Stimulated activated naive B cell treated with anti-CD40 and anti-IgM and Interleukin-4, amounts not matched to agents 10 μg/mL and 1 μg/mL and 100 μg/mL, for 72 hours (primary cell): ENCODE data around the gene PXDN.

Experiments
- ATAC-seq, 2 donors: fragments of 150-1000 bp; cut with Tn5 transposase; replicated peaks; 2 replicates each; pipeline ENCODE4 v1.10.0; 2021; ENCODE audit warnings: moderate library complexity in 1 of 2
- DNase-seq: peaks from one replicate; pipeline ENCODE4 v3.0.0; 2021
- H3K27ac Mint-ChIP-seq: one replicate; pipeline ENCODE4 v1.8.0; 2022; ENCODE audit warnings: mild to moderate bottlenecking, mixed read lengths
- H3K27me3 Mint-ChIP-seq, 2 donors: one replicate each; pipeline ENCODE4 v1.8.0; 2022; ENCODE audit warnings: mixed read lengths in 2 of 2
- H3K36me3 Mint-ChIP-seq, 2 donors: one replicate each; pipeline ENCODE4 v1.8.0; 2022; ENCODE audit warnings: mixed read lengths in 2 of 2, mild to moderate bottlenecking in 1 of 2
- H3K4me1 Mint-ChIP-seq, 2 donors: one replicate each; pipeline ENCODE4 v1.8.0; 2022; ENCODE audit warnings: mixed read lengths in 2 of 2, mild to moderate bottlenecking in 1 of 2
- H3K4me3 Mint-ChIP-seq, 2 donors: one replicate each; pipeline ENCODE4 v1.8.0; 2022; ENCODE audit warnings: mild to moderate bottlenecking in 2 of 2, mixed read lengths in 2 of 2, moderate library complexity in 1 of 2
- H3K9me3 Mint-ChIP-seq, 2 donors: one replicate each; pipeline ENCODE4 v1.8.0; 2022; ENCODE audit warnings: mixed read lengths in 2 of 2, mild to moderate bottlenecking in 1 of 2

Gene PXDN

GRCh38 chr2:1644427-1644826 is 99.9 kb downstream of the PXDN start:
- Mint-ChIP-seq H3K36me3 (peaks cover 0 to 3% of the 10 kb centered on the region in 2 donors), H3K4me1 (no peaks in the 10 kb centered on the region), H3K27me3 (no peaks in the 10 kb centered on the region), H3K9me3 (peaks cover 1 to 3% of the 10 kb centered on the region in 2 donors), H3K4me3 (no peak overlapping the region), H3K27ac (no peak overlapping the region)
- no peak for DNase-seq
- no peak for ATAC-seq

- H3K4me1 Mint-ChIP-seq: no peaks in the 10 kb centered on the region
- H3K4me3 Mint-ChIP-seq: no peak overlapping the region
- DNase-seq (no peak), ATAC-seq (no peak)
- no peaks in the 10 kb centered on the region for H3K27me3 Mint-ChIP-seq
- H3K9me3 Mint-ChIP-seq: no peaks in the 10 kb centered on the region
- H3K27ac Mint-ChIP-seq: no peak overlapping the region
- H3K36me3 Mint-ChIP-seq: peaks cover 0 to under 1% of the 10 kb centered on the region in 2 donors
Observed at GRCh38 chr2:1642993-1643619, 101.2 kb downstream of the PXDN start.

- DNase-seq (no peak), ATAC-seq (no peak)
- no peaks in the 10 kb centered on the region for H3K4me1 Mint-ChIP-seq
- no peak overlapping the region for H3K4me3 Mint-ChIP-seq
- H3K27me3 Mint-ChIP-seq: peaks cover 0 to 2% of the 10 kb centered on the region in 2 donors
- H3K9me3 Mint-ChIP-seq: no peaks in the 10 kb centered on the region
- H3K36me3 Mint-ChIP-seq: no peaks in the 10 kb centered on the region
- H3K27ac Mint-ChIP-seq: no peak overlapping the region
Observed at GRCh38 chr2:1642066-1642861, 102.1 kb downstream of the PXDN start.

GRCh38 chr2:1641523-1641922 is 102.8 kb downstream of the PXDN start:
- DNase-seq (no peak), ATAC-seq (no peak)
- H3K4me3 Mint-ChIP-seq: no peak overlapping the region
- H3K4me1 Mint-ChIP-seq: no peaks in the 10 kb centered on the region
- no peak overlapping the region for H3K27ac Mint-ChIP-seq
- no peaks in the 10 kb centered on the region for H3K36me3 Mint-ChIP-seq
- H3K9me3 Mint-ChIP-seq: no peaks in the 10 kb centered on the region
- peaks cover 0 to 5% of the 10 kb centered on the region in 2 donors for H3K27me3 Mint-ChIP-seq

DNA sequence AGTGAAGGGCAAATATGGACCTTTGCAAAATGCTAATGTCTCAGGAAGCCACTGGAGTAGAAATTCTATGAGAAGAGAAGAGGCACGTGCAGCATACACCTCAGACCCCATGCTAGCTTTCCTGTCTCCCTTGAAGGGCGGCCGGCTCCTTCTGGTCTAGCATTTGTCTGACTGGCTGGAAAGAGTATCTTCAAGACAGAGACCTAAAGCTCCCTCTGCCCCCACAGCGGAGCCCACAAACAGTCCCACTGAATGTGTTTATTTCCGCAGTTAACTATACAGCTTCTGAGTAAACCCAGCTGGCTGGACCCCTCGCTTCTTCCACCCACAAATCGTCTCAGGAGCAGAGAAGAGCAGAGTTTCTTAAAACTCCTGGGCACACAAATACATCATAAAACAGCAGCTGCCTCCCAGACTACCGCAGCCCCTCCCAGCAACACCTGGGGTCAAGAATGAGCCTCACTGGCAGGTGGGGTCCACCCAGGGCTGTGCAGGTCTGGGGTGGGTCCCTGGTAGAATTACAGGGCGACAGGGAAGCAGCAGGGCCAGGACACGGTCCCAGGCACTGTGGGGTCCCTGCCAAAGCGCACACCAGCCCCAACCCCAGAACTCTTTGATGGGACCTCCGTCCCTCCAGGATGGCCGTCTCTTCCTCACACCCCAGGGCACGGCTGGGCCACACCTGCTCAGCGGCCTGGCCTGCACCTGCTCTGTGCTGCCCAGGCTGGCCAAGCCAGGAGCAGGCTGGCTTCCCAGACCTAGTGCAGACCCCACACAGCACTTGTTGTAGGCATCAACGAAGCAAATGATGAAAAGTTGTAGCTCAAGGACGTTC is 103.8 kb downstream of the PXDN start:
- Mint-ChIP-seq H3K27ac (no peak overlapping the region), H3K4me1 (no peaks in the 10 kb centered on the region), H3K9me3 (no peaks in the 10 kb centered on the region), H3K4me3 (no peak overlapping the region), H3K27me3 (peaks cover 0 to 5% of the 10 kb centered on the region in 2 donors), H3K36me3 (no peaks in the 10 kb centered on the region)
- ATAC-seq: no peak
- DNase-seq: no peak

DNA sequence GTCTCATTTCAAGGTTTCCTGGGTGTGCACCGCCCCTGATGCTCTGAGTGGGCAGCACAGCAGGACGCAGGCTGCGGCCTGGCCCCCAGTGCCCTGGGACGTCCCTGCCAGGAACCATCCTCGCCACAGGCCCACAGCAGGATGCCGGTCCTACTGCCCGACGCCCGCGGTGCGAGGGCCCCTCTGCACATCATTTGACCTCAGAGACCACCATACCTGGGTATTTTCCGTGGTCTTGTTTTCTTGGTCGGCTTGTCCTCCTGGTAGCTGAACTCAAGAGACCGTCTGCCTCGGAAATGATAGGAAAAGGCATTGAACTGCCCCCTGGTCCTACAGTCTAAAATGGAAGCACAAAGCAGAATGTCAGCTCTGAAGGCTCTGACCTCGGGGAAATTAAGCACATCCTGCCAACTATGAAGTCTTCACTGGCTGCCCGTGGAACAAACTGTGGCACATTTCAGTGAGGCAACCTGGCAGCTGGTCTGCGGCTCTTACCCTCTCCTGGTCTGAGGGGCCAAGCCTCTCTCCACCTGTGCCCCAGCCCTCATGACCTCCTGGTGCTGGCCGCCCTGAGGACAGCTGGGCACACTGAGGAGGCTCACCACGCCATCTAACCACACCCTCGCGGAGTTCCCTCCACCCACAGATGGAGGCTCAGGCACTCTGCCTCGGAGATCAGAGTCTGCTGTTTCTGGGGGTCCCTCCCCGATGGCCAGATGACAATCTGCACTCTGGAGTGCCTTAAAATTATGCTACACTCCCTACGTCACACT is 105.0 kb downstream of the PXDN start:
- Mint-ChIP-seq H3K36me3 (no peaks in the 10 kb centered on the region), H3K27ac (no peak overlapping the region), H3K4me3 (no peak overlapping the region), H3K27me3 (peaks cover 0 to 5% of the 10 kb centered on the region in 2 donors), H3K4me1 (no peaks in the 10 kb centered on the region), H3K9me3 (no peaks in the 10 kb centered on the region)
- DNase-seq: no peak
- no peak for ATAC-seq

DNA sequence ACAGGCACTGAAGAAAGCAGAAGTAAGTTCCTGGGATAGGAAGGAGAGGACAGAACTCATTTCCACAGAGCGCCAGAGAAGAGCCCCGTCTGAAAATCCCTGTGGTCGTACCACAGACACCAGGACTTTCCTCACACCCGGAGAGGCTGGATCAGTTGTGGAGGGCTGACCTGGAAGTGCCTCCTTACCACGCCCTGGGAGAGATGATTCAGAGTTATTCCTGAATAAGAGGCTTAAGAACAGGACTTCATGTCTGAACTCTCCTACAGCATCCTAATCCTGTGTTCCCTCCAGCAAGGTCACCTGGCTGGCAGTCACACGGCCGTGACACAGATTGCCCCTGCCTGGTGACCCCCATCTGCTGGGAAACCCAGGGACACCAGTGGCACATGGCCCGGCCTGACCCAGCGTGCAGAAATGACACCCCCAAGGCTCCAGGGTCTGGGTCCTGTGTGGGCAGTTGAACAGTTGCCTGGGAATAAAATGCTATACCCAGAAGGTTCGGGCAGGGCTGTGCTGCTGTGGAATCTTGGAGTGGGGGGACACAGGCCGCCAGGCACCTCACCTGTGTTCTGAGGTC is 105.9 kb downstream of the PXDN start:
- H3K9me3 Mint-ChIP-seq: no peaks in the 10 kb centered on the region
- H3K4me3 Mint-ChIP-seq: no peak overlapping the region
- no peaks in the 10 kb centered on the region for H3K36me3 Mint-ChIP-seq
- no peak overlapping the region for H3K27ac Mint-ChIP-seq
- no peak for ATAC-seq
- H3K4me1 Mint-ChIP-seq: no peaks in the 10 kb centered on the region
- DNase-seq: no peak
- H3K27me3 Mint-ChIP-seq: peaks cover 0 to 5% of the 10 kb centered on the region in 2 donors

DNA sequence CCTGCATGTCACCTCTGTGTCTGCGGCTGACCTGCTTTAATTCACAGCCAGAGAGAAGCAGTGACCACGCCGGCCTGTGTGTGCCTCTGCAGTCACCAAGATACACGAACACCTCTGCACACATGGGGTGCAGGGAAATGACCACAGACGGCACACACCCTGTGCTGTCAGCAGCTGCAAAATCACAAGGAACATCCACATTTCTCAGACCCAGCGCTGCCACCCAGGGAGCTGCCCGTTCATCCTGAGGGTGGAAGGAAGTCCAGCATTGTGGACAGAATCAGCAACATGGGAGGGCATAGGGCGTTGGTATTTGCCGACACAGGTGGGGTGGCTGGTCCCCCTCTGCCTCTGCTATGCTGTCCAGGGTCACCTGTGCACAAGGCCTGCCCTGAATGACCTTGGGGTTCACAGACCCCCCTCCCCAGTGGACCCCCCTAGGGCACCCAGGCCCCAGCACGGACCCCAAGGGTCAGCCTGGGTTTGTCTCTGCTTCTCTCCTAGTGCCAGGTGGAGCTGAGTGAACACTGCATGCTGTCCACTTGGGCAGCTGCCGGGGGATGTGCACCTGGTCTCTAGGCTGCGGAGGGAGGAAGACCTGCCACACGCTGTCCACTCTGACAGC is 107.4 kb downstream of the PXDN start:
- Mint-ChIP-seq H3K9me3 (no peaks in the 10 kb centered on the region), H3K4me3 (no peak overlapping the region), H3K27me3 (peaks cover 0 to 5% of the 10 kb centered on the region in 2 donors), H3K27ac (no peak overlapping the region), H3K36me3 (no peaks in the 10 kb centered on the region), H3K4me1 (peaks cover 0 to 2% of the 10 kb centered on the region in 2 donors)
- no peak for DNase-seq
- no peak for ATAC-seq

DNA sequence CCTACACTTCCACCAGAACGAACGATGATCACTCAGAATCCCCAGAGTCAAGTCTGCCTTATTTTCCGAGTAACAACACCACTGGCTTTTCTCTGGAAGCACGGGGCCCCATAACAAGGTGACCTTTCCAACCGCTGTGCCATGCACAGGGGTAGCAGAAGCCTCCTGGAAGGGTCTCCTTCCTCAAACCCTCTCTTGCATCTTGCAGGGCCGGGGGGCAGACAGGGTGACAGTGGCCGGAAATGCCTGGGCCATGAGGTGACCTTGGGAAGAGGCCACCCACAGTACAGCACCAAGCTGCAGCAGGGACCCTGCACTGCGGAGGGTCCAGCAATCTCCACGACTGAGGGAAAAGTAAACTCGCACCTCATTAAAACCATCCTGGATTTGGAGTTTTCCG is 108.5 kb downstream of the PXDN start:
- no peak overlapping the region for H3K4me3 Mint-ChIP-seq
- H3K36me3 Mint-ChIP-seq: no peaks in the 10 kb centered on the region
- H3K27ac Mint-ChIP-seq: no peak overlapping the region
- H3K4me1 Mint-ChIP-seq: peaks cover 0 to 2% of the 10 kb centered on the region in 2 donors
- H3K9me3 Mint-ChIP-seq: no peaks in the 10 kb centered on the region
- H3K27me3 Mint-ChIP-seq: peaks cover 0 to 5% of the 10 kb centered on the region in 2 donors
- no peak for ATAC-seq
- DNase-seq: no peak

- no peak for ATAC-seq
- Mint-ChIP-seq H3K27me3 (peaks cover 0 to 5% of the 10 kb centered on the region in 2 donors), H3K4me3 (no peak overlapping the region)
Observed at GRCh38 chr2:1634681-1635341, 109.5 kb downstream of the PXDN start.

GRCh38 chr2:1633936-1634587 is 110.3 kb downstream of the PXDN start:
- no peak overlapping the region for H3K4me3 Mint-ChIP-seq
- DNase-seq (no peak), ATAC-seq (no peak)
- peaks cover 0 to 2% of the 10 kb centered on the region in 2 donors for H3K4me1 Mint-ChIP-seq
- no peaks in the 10 kb centered on the region for H3K9me3 Mint-ChIP-seq
- no peak overlapping the region for H3K27ac Mint-ChIP-seq
- H3K27me3 Mint-ChIP-seq: peaks cover 0 to 5% of the 10 kb centered on the region in 2 donors
- no peaks in the 10 kb centered on the region for H3K36me3 Mint-ChIP-seq

More at GRCh38 chr2:1634681-1635341, 109.5 kb downstream of the PXDN start:
- Mint-ChIP-seq H3K36me3 (no peaks in the 10 kb centered on the region), H3K9me3 (no peaks in the 10 kb centered on the region), H3K4me1 (peaks cover 0 to 2% of the 10 kb centered on the region in 2 donors), H3K27ac (no peak overlapping the region)
- no peak for DNase-seq

GRCh38 chr2:1633092-1633671 is 111.1 kb downstream of the PXDN start:
- DNase-seq (no peak), ATAC-seq (no peak)
- H3K27ac Mint-ChIP-seq: no peak overlapping the region
- H3K27me3 Mint-ChIP-seq: peaks cover 0 to 5% of the 10 kb centered on the region in 2 donors
- H3K4me1 Mint-ChIP-seq: peaks cover 0 to 2% of the 10 kb centered on the region in 2 donors
- H3K4me3 Mint-ChIP-seq: no peak overlapping the region
- no peaks in the 10 kb centered on the region for H3K9me3 Mint-ChIP-seq
- H3K36me3 Mint-ChIP-seq: no peaks in the 10 kb centered on the region
